Spleen (tissue), 7 donors: ENCODE results near the gene OAT.

Experiments used
- CTCF ChIP-seq, 11 experiments: fragments of 200-600 bp in 7 of 11; fragments of 450-650 bp in 4 of 11; sonication (generic) in 4 of 11; IDR thresholded peaks in 8 of 11; conservative IDR thresholded peaks in 3 of 11; 1 replicate in 7 of 11; 2 replicates in 4 of 11; pipeline versions ENCODE4 v1.4.0 to v1.8.0; 2016 to 2021; ENCODE audit warnings: antibody characterized with exemption in 11 of 11, inconsistent platforms in 4 of 11, mild to moderate bottlenecking in 1 of 11
- POLR2A ChIP-seq, 3 donors: fragments of 450-650 bp; IDR thresholded peaks; one replicate each; pipeline ENCODE4 v1.5.1; 2017; ENCODE audit warnings: antibody characterized with exemption in 3 of 3, mild to moderate bottlenecking in 1 of 3
- POLR2AphosphoS5 ChIP-seq, 3 donors: sonication (generic); formaldehyde crosslinking; IDR thresholded peaks; one replicate each; pipeline ENCODE4 v1.5.1; 2017; ENCODE audit warnings: antibody characterized with exemption in 3 of 3
- donor health status: DM: no; HTN: no; CAD: no; lungs with moderate emphysema.
- donor health status: DM: no; HTN: no; CAD: no.
- donor health status: DM: no; HTN: no; CAD: no.

- no peak for TF ChIP-seq POLR2AphosphoS5 (IDR thresholded peaks at IDR 0.05)
- no peak for TF ChIP-seq CTCF (IDR thresholded peaks at IDR 0.05 in 8 of 11, conservative IDR thresholded peaks at IDR 0.05 in 3 of 11)
- TF ChIP-seq POLR2A (IDR thresholded peaks at IDR 0.05): no peak
Observed at GRCh38 chr10:124423813-124424212, 5.1 kb upstream of the OAT start.
